ENCODE measurements around the gene NFATC2.

NFATC2 gene

DNA sequence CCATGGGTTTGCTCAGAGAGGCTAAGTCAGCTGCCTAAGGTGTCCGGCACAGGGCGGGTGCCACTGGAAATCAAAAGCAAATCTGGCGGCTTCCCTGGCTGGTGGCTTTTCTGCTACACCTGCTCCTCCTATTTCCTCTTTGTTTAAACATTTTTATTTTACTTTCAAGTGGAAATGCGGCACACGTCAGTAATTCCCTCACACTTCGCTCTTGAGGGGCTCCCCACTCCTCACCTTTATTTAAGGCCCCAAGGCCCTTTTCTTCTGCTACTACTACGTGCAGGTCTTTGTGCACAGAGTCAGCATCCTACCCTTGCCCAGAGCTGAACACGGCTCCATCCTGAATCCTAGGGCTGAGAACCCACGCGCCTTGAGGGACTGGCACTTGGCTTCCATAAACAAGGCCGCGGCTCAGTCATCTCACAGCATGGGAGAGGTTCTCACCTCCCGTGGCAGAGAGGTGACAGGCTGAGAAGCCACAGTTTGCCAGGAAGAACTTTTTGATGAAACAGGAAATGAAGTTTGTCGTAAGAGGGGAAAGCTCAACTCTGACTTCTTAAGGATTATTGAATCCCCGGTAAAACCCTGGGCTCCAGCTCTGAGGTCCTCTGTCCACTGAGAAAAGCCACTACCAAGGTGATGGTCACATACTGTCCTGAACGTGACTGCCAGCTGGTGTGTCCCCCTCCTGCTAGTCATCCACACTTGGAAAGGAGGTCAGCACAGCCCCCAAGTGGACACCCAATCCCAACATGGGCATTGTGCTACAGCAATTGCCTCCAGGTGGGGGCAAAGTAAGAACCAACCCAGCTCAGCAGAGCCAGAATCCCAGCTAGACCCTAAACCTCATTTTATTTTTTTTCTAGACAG is 48.0 kb downstream of the NFATC2 start:
- H3K4me1 ChIP-seq (ENCODE audit: control insufficient read depth, insufficient read depth, low read length, poor library complexity, severe bottlenecking), result peaks cover 18% of the 10 kb centered on the region
- WGBS, 2 experiments (ENCODE audit: insufficient coverage in 2 of 2), result 91 to 94% methylated on average over 16 of the region's 16 CpGs
- no peak overlapping the region for H3K4me3 ChIP-seq (ENCODE audit: extremely low read depth, insufficient read depth, low read length, poor library complexity, severe bottlenecking)
- H3K9me3 ChIP-seq (ENCODE audit: control insufficient read depth, low read length), result no peaks in the 10 kb centered on the region
- H3K27ac ChIP-seq (ENCODE audit: low read depth, low read length, severe bottlenecking), result no peak overlapping the region
- no peaks in the 10 kb centered on the region for H3K36me3 ChIP-seq (ENCODE audit: control insufficient read depth, insufficient read depth, low read length)

GRCh38 chr20:51493346-51493791 is 49.1 kb downstream of the NFATC2 start:
- Histone ChIP-seq H3K4me3 (ENCODE audit: extremely low read depth, insufficient read depth, low read length, poor library complexity, severe bottlenecking) (no peak overlapping the region), H3K4me1 (ENCODE audit: control insufficient read depth, insufficient read depth, low read length, poor library complexity, severe bottlenecking) (peaks cover 18% of the 10 kb centered on the region), H3K9me3 (ENCODE audit: control insufficient read depth, low read length) (no peaks in the 10 kb centered on the region), H3K27ac (ENCODE audit: low read depth, low read length, severe bottlenecking) (no peak overlapping the region), H3K36me3 (ENCODE audit: control insufficient read depth, insufficient read depth, low read length) (no peaks in the 10 kb centered on the region)
- 88 to 93% methylated on average over 8 to 10 of the region's 10 CpGs for WGBS, 2 experiments (ENCODE audit: insufficient coverage in 2 of 2)

GRCh38 chr20:51492167-51493092 is 50.1 kb downstream of the NFATC2 start:
- Histone ChIP-seq H3K4me1 (ENCODE audit: control insufficient read depth, insufficient read depth, low read length, poor library complexity, severe bottlenecking) (peaks cover 19% of the 10 kb centered on the region), H3K9me3 (ENCODE audit: control insufficient read depth, low read length) (no peaks in the 10 kb centered on the region), H3K36me3 (ENCODE audit: control insufficient read depth, insufficient read depth, low read length) (no peaks in the 10 kb centered on the region), H3K27ac (ENCODE audit: low read depth, low read length, severe bottlenecking) (peak overlapping the region; percentile 67), H3K4me3 (ENCODE audit: extremely low read depth, insufficient read depth, low read length, poor library complexity, severe bottlenecking) (no peak overlapping the region)
- WGBS, 2 experiments (ENCODE audit: insufficient coverage in 2 of 2), result 81 to 82% methylated on average over 46 to 47 of the region's 47 CpGs

DNA sequence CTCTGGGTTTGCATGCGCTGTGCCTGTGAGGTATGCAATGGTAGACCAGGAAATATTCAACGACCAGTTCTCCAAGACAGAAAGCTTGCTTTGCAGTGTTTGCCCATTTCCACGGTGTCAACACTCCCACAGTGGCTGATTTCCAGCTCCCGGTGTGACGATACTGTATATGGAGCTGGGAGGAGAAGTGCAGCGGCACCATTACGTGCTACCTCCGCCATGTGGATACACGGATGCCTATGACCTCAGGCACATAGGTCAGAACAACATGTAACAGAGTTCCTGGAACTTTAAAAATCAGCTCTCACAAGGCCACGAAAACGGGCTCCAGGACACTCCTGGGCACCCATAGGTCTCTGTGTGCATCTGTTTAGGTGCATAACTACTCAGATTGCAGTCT is 51.1 kb downstream of the NFATC2 start:
- H3K36me3 ChIP-seq (ENCODE audit: control insufficient read depth, insufficient read depth, low read length), result no peaks in the 10 kb centered on the region
- H3K9me3 ChIP-seq (ENCODE audit: control insufficient read depth, low read length), result no peaks in the 10 kb centered on the region
- peaks cover 11% of the 10 kb centered on the region for H3K4me1 ChIP-seq (ENCODE audit: control insufficient read depth, insufficient read depth, low read length, poor library complexity, severe bottlenecking)
- H3K27ac ChIP-seq (ENCODE audit: low read depth, low read length, severe bottlenecking), result no peak overlapping the region
- 94 to 98% methylated on average over 11 of the region's 11 CpGs for WGBS, 2 experiments (ENCODE audit: insufficient coverage in 2 of 2)
- no peak overlapping the region for H3K4me3 ChIP-seq (ENCODE audit: extremely low read depth, insufficient read depth, low read length, poor library complexity, severe bottlenecking)

DNA sequence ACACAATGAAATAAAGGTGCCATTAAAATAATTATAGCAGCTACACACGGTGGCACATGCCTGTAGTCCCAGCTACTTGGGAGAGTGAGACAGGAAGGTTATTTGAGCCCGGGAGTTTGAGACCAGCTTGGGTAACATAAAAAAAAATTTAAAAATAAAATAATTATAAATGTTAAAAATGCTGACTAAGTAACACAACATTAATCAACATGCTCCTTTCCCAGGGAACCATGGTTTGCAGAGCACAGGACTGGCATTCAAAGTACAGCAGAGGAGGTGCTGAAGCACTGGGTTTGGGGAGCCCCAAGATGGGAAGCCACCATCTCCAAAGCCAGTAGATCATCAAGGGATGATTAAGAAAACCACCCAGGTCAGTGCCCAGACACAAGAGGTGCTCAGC is 51.9 kb downstream of the NFATC2 start:
- no peak overlapping the region for H3K27ac ChIP-seq (ENCODE audit: low read depth, low read length, severe bottlenecking)
- no CpG with 5 or more reads among the region's 2 CpGs for WGBS, 2 experiments (ENCODE audit: insufficient coverage in 2 of 2)
- no peak overlapping the region for H3K4me3 ChIP-seq (ENCODE audit: extremely low read depth, insufficient read depth, low read length, poor library complexity, severe bottlenecking)
- peaks cover 11% of the 10 kb centered on the region for H3K4me1 ChIP-seq (ENCODE audit: control insufficient read depth, insufficient read depth, low read length, poor library complexity, severe bottlenecking)
- H3K9me3 ChIP-seq (ENCODE audit: control insufficient read depth, low read length), result no peaks in the 10 kb centered on the region
- no peaks in the 10 kb centered on the region for H3K36me3 ChIP-seq (ENCODE audit: control insufficient read depth, insufficient read depth, low read length)

GRCh38 chr20:51489611-51490010 is 52.9 kb downstream of the NFATC2 start:
- no peak overlapping the region for H3K27ac ChIP-seq (ENCODE audit: low read depth, low read length, severe bottlenecking)
- no peaks in the 10 kb centered on the region for H3K9me3 ChIP-seq (ENCODE audit: control insufficient read depth, low read length)

DNA sequence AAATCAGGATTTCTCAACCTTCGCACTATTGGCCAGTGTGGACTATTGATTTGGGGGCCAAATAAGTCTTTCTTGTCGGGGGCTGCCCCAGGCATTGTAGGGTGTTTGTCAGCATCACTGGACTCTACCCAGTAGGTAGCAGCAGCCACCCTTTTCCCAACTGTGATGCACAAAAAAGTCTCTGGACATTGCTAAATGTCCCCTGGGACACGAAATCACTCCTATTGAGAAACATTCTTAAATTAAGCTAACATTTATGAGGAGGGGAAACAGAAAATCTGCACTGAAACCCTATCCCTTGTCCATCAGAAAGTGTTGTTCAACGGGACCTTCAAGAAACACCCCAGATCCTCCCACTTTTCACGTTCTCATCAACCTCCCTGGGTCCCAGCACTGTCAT is 54.2 kb downstream of the NFATC2 start:
- peaks cover 11% of the 10 kb centered on the region for H3K4me1 ChIP-seq (ENCODE audit: control insufficient read depth, insufficient read depth, low read length, poor library complexity, severe bottlenecking)
- H3K9me3 ChIP-seq (ENCODE audit: control insufficient read depth, low read length), result no peaks in the 10 kb centered on the region
- no peaks in the 10 kb centered on the region for H3K36me3 ChIP-seq (ENCODE audit: control insufficient read depth, insufficient read depth, low read length)
- no peak overlapping the region for H3K4me3 ChIP-seq (ENCODE audit: extremely low read depth, insufficient read depth, low read length, poor library complexity, severe bottlenecking)
- 85 to 94% methylated on average over 4 of the region's 5 CpGs for WGBS, 2 experiments (ENCODE audit: insufficient coverage in 2 of 2)
- peak overlapping the region; percentile 16 for H3K27ac ChIP-seq (ENCODE audit: low read depth, low read length, severe bottlenecking)

More at GRCh38 chr20:51489611-51490010, 52.9 kb downstream of the NFATC2 start:
- no peaks in the 10 kb centered on the region for H3K36me3 ChIP-seq (ENCODE audit: control insufficient read depth, insufficient read depth, low read length)
- peaks cover 11% of the 10 kb centered on the region for H3K4me1 ChIP-seq (ENCODE audit: control insufficient read depth, insufficient read depth, low read length, poor library complexity, severe bottlenecking)
- WGBS, 2 experiments (ENCODE audit: insufficient coverage in 2 of 2), result 88 to 97% methylated on average over 6 to 7 of the region's 7 CpGs
- H3K4me3 ChIP-seq (ENCODE audit: extremely low read depth, insufficient read depth, low read length, poor library complexity, severe bottlenecking), result no peak overlapping the region

DNA sequence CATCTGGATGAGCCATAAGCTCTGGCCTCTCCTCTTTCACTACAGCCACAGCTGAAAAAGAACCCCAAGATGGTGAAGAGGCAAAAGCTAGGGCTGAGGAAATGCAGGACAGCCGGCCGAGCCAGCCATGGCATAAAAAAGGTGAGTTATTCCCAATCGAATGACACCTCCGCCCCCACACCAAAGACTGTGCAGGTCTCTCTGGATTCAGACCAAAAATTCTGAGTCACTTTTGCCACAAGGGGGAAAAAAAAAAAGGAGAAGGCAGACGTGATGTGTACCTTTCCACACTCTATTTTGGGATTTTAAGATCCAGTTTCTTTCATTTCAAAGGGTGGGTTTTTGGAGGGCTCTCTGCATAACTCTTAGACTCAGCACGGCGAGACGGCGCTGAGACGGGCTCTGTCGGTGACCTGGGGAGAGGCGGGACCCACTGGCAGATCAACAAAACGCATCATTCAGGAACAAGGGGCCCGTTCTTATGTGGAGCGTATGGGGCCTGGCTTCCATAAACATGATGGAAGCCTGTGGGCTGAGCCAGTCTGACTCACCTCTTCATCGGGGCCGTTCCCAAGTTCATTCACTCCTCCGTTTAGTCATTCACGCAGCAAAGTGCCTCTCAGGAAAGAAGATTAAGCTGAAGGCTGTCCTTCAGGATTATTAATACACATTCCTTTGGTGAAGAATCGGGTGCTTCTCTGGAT is 54.8 kb downstream of the NFATC2 start:
- H3K9me3 ChIP-seq (ENCODE audit: control insufficient read depth, low read length), result no peaks in the 10 kb centered on the region
- 54 to 67% methylated on average over 12 to 13 of the region's 20 CpGs for WGBS, 2 experiments (ENCODE audit: insufficient coverage in 2 of 2)
- peak overlapping the region; percentile 80 for H3K27ac ChIP-seq (ENCODE audit: low read depth, low read length, severe bottlenecking)
- no peaks in the 10 kb centered on the region for H3K36me3 ChIP-seq (ENCODE audit: control insufficient read depth, insufficient read depth, low read length)
- H3K4me1 ChIP-seq (ENCODE audit: control insufficient read depth, insufficient read depth, low read length, poor library complexity, severe bottlenecking), result peaks cover 11% of the 10 kb centered on the region
- H3K4me3 ChIP-seq (ENCODE audit: extremely low read depth, insufficient read depth, low read length, poor library complexity, severe bottlenecking), result no peak overlapping the region

DNA sequence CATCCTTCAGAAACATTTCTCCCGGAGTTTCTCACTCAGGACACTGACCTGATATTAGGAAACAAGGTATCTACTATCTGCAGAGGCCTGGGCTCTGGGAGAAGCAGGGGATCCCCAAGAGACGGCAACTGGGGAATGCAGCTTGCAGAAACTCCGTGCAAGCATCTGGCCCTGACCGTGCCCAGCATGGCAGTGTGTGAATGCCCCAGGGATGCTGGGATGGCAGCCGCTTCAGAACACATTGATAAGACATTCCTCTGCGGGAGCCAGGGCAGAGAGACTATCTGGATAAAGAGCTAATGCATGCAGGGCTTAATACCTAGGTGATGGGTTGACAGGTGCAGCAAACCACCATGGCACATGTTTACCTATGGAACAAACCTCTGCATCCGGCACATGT is 55.4 kb downstream of the NFATC2 start:
- WGBS, 2 experiments (ENCODE audit: insufficient coverage in 2 of 2), result 88 to 91% methylated on average over 5 to 7 of the region's 7 CpGs
- no peaks in the 10 kb centered on the region for H3K9me3 ChIP-seq (ENCODE audit: control insufficient read depth, low read length)
- no peak overlapping the region for H3K4me3 ChIP-seq (ENCODE audit: extremely low read depth, insufficient read depth, low read length, poor library complexity, severe bottlenecking)
- H3K36me3 ChIP-seq (ENCODE audit: control insufficient read depth, insufficient read depth, low read length), result no peaks in the 10 kb centered on the region
- H3K27ac ChIP-seq (ENCODE audit: low read depth, low read length, severe bottlenecking), result peak overlapping the region; percentile 62
- H3K4me1 ChIP-seq (ENCODE audit: control insufficient read depth, insufficient read depth, low read length, poor library complexity, severe bottlenecking), result peaks cover 11% of the 10 kb centered on the region
